ENCODE measurements around the gene MOCS1. TPM values are rescaled to one million over a fixed set of nuclear protein-coding genes. Genes with fewer than 3 reads are reported as not detected.

Gene MOCS1
- total RNA-seq, 4 donors from 2014 or later: 24.0 to 33.0 (median 29.3) TPM

DNA sequence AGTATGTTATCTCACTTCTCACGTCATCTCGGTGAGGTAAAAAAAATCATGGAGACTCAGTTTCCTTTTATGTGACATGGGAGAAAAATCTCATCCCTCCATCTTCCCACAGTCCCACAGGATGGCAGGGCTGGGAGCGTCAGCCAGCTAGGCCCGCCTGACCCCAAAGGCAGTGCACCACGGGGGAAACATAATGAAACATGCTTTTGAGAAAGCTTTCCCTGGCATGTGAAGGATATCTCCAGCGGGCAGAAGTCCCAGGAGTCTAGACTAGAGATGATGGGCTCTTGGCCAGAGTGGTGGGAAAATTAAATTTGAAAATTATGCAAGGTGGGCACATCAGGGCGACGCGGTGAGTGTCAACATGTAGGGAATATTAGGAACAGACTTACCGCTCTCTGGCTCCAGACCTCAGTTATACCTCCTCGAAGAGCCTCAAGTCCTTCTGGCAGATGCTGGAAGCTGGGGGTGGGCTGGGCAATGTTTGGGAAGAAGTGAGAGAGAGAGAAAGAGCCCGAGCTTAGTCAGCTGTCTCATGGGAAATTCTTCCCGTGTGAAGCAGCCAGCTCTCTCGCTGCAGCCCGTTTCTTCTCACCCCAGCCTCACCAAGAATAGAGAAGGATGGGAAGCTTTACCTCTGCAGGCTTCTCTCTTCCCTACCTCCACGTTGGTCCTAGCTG is 52.3 kb downstream of the MOCS1 start:
- no peaks in the 10 kb centered on the region for H3K27me3 ChIP-seq
- TF ChIP-seq EP300 (IDR thresholded peaks at IDR 0.05) (no peak), POLR2AphosphoS5 (IDR thresholded peaks at IDR 0.05) (peak; percentile 58), POLR2A (IDR thresholded peaks at IDR 0.05) (no peak)
- TF ChIP-seq, protein P1, sequence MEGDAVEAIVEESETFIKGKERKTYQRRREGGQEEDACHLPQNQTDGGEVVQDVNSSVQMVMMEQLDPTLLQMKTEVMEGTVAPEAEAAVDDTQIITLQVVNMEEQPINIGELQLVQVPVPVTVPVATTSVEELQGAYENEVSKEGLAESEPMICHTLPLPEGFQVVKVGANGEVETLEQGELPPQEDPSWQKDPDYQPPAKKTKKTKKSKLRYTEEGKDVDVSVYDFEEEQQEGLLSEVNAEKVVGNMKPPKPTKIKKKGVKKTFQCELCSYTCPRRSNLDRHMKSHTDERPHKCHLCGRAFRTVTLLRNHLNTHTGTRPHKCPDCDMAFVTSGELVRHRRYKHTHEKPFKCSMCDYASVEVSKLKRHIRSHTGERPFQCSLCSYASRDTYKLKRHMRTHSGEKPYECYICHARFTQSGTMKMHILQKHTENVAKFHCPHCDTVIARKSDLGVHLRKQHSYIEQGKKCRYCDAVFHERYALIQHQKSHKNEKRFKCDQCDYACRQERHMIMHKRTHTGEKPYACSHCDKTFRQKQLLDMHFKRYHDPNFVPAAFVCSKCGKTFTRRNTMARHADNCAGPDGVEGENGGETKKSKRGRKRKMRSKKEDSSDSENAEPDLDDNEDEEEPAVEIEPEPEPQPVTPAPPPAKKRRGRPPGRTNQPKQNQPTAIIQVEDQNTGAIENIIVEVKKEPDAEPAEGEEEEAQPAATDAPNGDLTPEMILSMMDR (IDR thresholded peaks at IDR 0.05): no peak
- no peaks in the 10 kb centered on the region for H3K9me3 ChIP-seq
- H3K4me3 ChIP-seq: no peak overlapping the region
- peaks cover 0 to 67% of the 10 kb centered on the region in 2 donors for H3K36me3 ChIP-seq
- 12 to 46% methylated on average over 9 to 12 of the region's 16 CpGs for WGBS, 2 donors (ENCODE audit: low coverage in 1 of 2)
- H3K27ac ChIP-seq: peak overlapping the region; percentile 48 to 88 (median 84)
- peaks cover 2 to 73% (median 14%) of the 10 kb centered on the region in 3 donors for H3K4me1 ChIP-seq
- ATAC-seq: peak; percentile 26

DNA sequence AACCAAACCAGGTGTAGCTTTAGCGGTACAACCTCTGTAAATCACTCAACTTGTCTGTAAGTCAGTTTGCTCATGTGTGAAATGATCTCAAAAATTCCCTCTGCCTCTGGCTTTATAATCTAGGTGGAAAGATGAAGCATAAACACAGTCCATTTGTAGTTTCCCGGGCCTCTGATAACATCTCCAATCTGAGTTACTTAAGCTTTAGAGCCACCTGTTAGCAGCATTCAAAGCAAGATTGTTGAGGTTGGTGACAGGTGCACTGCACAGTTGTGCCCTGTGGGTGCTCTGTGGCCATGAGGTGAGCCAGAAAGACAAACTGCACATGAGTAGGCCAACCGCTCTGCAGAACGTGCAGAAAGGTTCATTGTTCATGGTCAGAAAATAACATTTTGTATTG is 53.7 kb downstream of the MOCS1 start:
- Histone ChIP-seq H3K9me3 (no peaks in the 10 kb centered on the region), H3K4me1 (peaks cover 2 to 60% (median 14%) of the 10 kb centered on the region in 3 donors), H3K27me3 (no peaks in the 10 kb centered on the region), H3K27ac (peak overlapping the region in 3 of 4 donors; percentile 40 to 85 (median 83)), H3K36me3 (peaks cover 2 to 67% of the 10 kb centered on the region in 2 donors), H3K4me3 (no peak overlapping the region)
- ATAC-seq: no peak
- TF ChIP-seq, protein P1 (IDR thresholded peaks at IDR 0.05): no peak
- TF ChIP-seq POLR2A (IDR thresholded peaks at IDR 0.05) (no peak), POLR2AphosphoS5 (IDR thresholded peaks at IDR 0.05) (no peak), EP300 (IDR thresholded peaks at IDR 0.05) (no peak)
- WGBS, 2 donors (ENCODE audit: low coverage in 1 of 2): 58 to 73% methylated on average over 2 of the region's 4 CpGs

DNA sequence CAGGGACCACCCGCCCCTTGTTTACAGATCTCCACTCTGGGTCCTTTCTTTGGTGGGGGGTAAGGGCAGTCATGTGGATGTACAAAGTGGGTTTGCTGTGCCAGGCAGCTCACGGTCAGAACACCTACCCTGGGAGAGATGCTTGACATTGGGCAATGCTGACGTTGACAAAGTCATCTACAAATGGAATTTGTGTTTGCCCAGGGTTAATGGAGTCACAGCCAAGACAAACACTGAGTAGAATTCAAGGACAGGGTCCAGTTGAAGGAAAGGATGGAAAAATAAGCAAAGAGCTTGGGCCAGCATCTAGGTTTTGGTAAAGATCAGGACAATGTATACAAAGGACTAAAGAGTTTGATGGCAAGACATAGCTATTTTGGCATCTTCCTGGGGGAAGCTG is 54.7 kb downstream of the MOCS1 start:
- Histone ChIP-seq H3K27ac (peak overlapping the region in 3 of 4 donors; percentile 24 to 85 (median 40)), H3K27me3 (no peaks in the 10 kb centered on the region), H3K4me1 (peaks cover 2 to 54% (median 14%) of the 10 kb centered on the region in 3 donors), H3K9me3 (no peaks in the 10 kb centered on the region), H3K36me3 (peaks cover 4 to 72% of the 10 kb centered on the region in 2 donors), H3K4me3 (no peak overlapping the region)
- WGBS, 2 donors (ENCODE audit: low coverage in 1 of 2): 57 to 83% methylated on average over 1 to 3 of the region's 3 CpGs
- no peak for ATAC-seq
- TF ChIP-seq EP300 (IDR thresholded peaks at IDR 0.05) (no peak), POLR2AphosphoS5 (IDR thresholded peaks at IDR 0.05) (no peak), POLR2A (IDR thresholded peaks at IDR 0.05) (no peak)
- TF ChIP-seq, protein P1 (IDR thresholded peaks at IDR 0.05): no peak

DNA sequence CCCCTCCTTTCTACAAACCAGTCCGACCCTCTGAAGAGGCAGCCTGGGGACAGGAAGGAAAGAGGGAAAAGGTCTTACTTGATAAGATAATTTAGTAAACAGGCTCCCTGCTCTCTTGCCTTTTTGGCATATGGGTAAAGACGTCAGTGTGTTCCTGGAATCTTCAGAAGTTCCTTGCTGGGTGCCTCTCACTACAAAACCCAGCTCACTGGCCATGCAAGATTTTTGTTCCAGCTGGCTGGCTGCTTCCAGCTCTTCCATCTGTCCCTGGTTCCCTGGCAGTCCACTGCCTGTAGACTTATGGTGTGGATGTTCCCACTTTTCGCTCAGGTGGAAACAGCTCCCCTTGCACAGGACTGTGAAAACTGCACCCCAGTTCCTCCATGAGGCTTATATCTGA is 57.4 kb downstream of the MOCS1 start:
- peaks cover 2 to 27% (median 4%) of the 10 kb centered on the region in 3 donors for H3K4me1 ChIP-seq
- no peaks in the 10 kb centered on the region for H3K9me3 ChIP-seq
- no peak overlapping the region for H3K4me3 ChIP-seq
- peak overlapping the region in 3 of 4 donors; percentile 22 to 85 (median 42) for H3K27ac ChIP-seq
- H3K36me3 ChIP-seq: peaks cover 4 to 95% of the 10 kb centered on the region in 2 donors
- TF ChIP-seq POLR2AphosphoS5 (IDR thresholded peaks at IDR 0.05) (no peak), EP300 (IDR thresholded peaks at IDR 0.05) (no peak)
- TF ChIP-seq, protein P1 (IDR thresholded peaks at IDR 0.05): no peak
- H3K27me3 ChIP-seq: no peaks in the 10 kb centered on the region
- ATAC-seq: no peak
- WGBS, 2 donors (ENCODE audit: low coverage in 1 of 2): 61 to 70% methylated on average over 3 of the region's 3 CpGs

DNA sequence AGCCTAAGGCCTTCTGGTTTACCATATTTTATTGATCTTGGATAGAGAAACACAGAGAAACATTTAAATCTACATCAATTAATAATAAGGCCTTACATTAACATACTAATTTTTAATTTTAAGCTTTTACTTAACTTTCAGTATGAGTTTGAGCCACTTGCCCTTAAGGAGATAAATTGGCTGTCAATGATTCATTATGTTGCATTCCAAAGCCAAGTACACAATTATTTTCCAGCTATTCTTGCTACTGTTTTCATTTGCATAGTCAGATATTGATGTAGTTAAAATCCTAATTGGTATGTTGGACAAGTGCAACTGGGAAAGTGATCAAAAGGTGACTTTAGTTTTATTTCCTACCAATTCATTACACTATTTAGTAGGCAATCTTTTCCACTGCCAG is 58.2 kb downstream of the MOCS1 start:
- Histone ChIP-seq H3K27me3 (no peaks in the 10 kb centered on the region), H3K27ac (peak overlapping the region in 1 of 4 donors; percentile 8), H3K36me3 (peaks cover 4 to 100% of the 10 kb centered on the region in 2 donors), H3K4me3 (no peak overlapping the region), H3K9me3 (no peaks in the 10 kb centered on the region), H3K4me1 (peaks cover 0 to 20% (median 0%) of the 10 kb centered on the region in 3 donors)
- TF ChIP-seq, protein P1 (IDR thresholded peaks at IDR 0.05): no peak
- TF ChIP-seq POLR2AphosphoS5 (IDR thresholded peaks at IDR 0.05) (no peak), EP300 (IDR thresholded peaks at IDR 0.05) (no peak), POLR2A (IDR thresholded peaks at IDR 0.05) (no peak)
- ATAC-seq: no peak

All from gastroesophageal sphincter (tissue), 4 donors.